ENCODE measurements around the gene COL27A1. TPM values are rescaled to one million over a fixed set of nuclear protein-coding genes. Genes with fewer than 3 reads are reported as not detected.

Gene COL27A1
- total RNA-seq, 1 donor from 2014 or later: 13.6 TPM

GRCh38 chr9:114149765-114150340 is 5.5 kb upstream of the COL27A1 start:
- ATAC-seq: no peak

- no peak for ATAC-seq
Measured at GRCh38 chr9:114150608-114151007, 4.7 kb upstream of the COL27A1 start.

GRCh38 chr9:114151426-114151956 is 3.8 kb upstream of the COL27A1 start:
- ATAC-seq: no peak

- ATAC-seq: no peak
Measured at GRCh38 chr9:114153761-114154599, 1.4 kb upstream of the COL27A1 start.

GRCh38 chr9:114154600-114155102 is 686 bp upstream of the COL27A1 start:
- no peak for ATAC-seq

GRCh38 chr9:114155995-114156656 is 789 bp downstream of the COL27A1 start:
- ATAC-seq: peak; percentile 27

- peak; percentile 72 for ATAC-seq
Measured at GRCh38 chr9:114156657-114157421, 1.5 kb downstream of the COL27A1 start.

- ATAC-seq: peak; percentile 49
Measured at GRCh38 chr9:114157516-114158176, 2.3 kb downstream of the COL27A1 start.

GRCh38 chr9:114158482-114159130 is 3.3 kb downstream of the COL27A1 start:
- no peak for ATAC-seq

- ATAC-seq: no peak
Measured at GRCh38 chr9:114159691-114160090, 4.4 kb downstream of the COL27A1 start.

GRCh38 chr9:114161513-114161912 is 6.2 kb downstream of the COL27A1 start:
- no peak for ATAC-seq

- peak; percentile 40 for ATAC-seq
Measured at GRCh38 chr9:114163517-114163951, 8.2 kb downstream of the COL27A1 start.

- peak; percentile 20 for ATAC-seq
Measured at GRCh38 chr9:114164191-114164794, 9.0 kb downstream of the COL27A1 start.

GRCh38 chr9:114165407-114166102 is 10.2 kb downstream of the COL27A1 start:
- no peak for ATAC-seq

GRCh38 chr9:114166103-114166470 is 10.8 kb downstream of the COL27A1 start:
- ATAC-seq: no peak

- no peak for ATAC-seq
Measured at GRCh38 chr9:114166614-114167572, 11.6 kb downstream of the COL27A1 start.

- ATAC-seq: no peak
Measured at GRCh38 chr9:114167591-114168091, 12.3 kb downstream of the COL27A1 start.

- ATAC-seq: no peak
Measured at GRCh38 chr9:114168281-114169028, 13.1 kb downstream of the COL27A1 start.

All from esophagus mucosa (tissue), 1 donor.